GM23338 (cell line): Measurements from ENCODE around the gene MEGF11. TPM values are rescaled to one million over a fixed set of nuclear protein-coding genes. Genes with fewer than 3 reads are reported as not detected.

Experiments used
- ATAC-seq: fragments of 200-7000 bp; cut with Tn5 transposase; 3 replicates; pipeline ENCODE4 v1.9.1; 2020
- DNase-seq: peaks from one replicate; pipeline ENCODE4 v3.0.0-alpha.2; 2015; ENCODE audit warnings: low spot score
- H2AFZ ChIP-seq: fragments of 200-600 bp; sonication (generic); 2 replicates; pipeline ENCODE4 v1.8.0; 2016; ENCODE audit warnings: antibody characterized with exemption, mild to moderate bottlenecking, moderate library complexity
- H3F3A ChIP-seq: fragments of 200-600 bp; sonication (generic); replicated peaks from 2 replicates; pipeline ENCODE4 v1.8.0; 2017; ENCODE audit warnings: antibody characterized with exemption, mixed run types, low read depth
- H3K27ac ChIP-seq: fragments of 200-600 bp; sonication (generic); 2 replicates; pipeline ENCODE4 v1.6.1; 2016; ENCODE audit warnings: low read depth
- H3K27me3 ChIP-seq: fragments of 200-600 bp; sonication (generic); 2 replicates; pipeline ENCODE4 v1.8.0; 2016; ENCODE audit warnings: mild to moderate bottlenecking, mixed run types, moderate library complexity; ENCODE audit not compliant: insufficient read depth
- H3K36me3 ChIP-seq: fragments of 200-600 bp; sonication (generic); 2 replicates; pipeline ENCODE4 v1.8.0; 2016; ENCODE audit warnings: mild to moderate bottlenecking; ENCODE audit not compliant: insufficient read depth
- H3K4me1 ChIP-seq: fragments of 200-600 bp; sonication (generic); 2 replicates; pipeline ENCODE4 v1.8.0; 2016; ENCODE audit warnings: mild to moderate bottlenecking, moderate library complexity; ENCODE audit not compliant: insufficient read depth
- H3K4me2 ChIP-seq: fragments of 200-600 bp; sonication (generic); 2 replicates; pipeline ENCODE4 v1.7.1; 2017; ENCODE audit warnings: mixed run types
- H3K4me3 ChIP-seq: fragments of 200-600 bp; sonication (generic); 2 replicates; pipeline ENCODE4 v1.6.1; 2016; ENCODE audit warnings: mixed run types
- H3K79me2 ChIP-seq: fragments of 200-600 bp; sonication (generic); replicated peaks from 2 replicates; pipeline ENCODE4 v1.8.0; 2017; ENCODE audit warnings: mild to moderate bottlenecking; ENCODE audit not compliant: insufficient read depth
- H3K9me2 ChIP-seq: fragments of 200-600 bp; sonication (generic); 2 replicates; pipeline ENCODE4 v1.8.0; 2017; ENCODE audit not compliant: insufficient read depth
- H4K20me1 ChIP-seq: fragments of 200-600 bp; sonication (generic); replicated peaks from 2 replicates; pipeline ENCODE4 v1.8.0; 2017; ENCODE audit warnings: mild to moderate bottlenecking; ENCODE audit not compliant: insufficient read depth
- H3K27ac Mint-ChIP-seq: 2 replicates; pipeline ENCODE4 v1.8.0; 2020; ENCODE audit warnings: inconsistent platforms, mild to moderate bottlenecking, moderate library complexity, mixed read lengths
- H3K27me3 Mint-ChIP-seq: 3 replicates; pipeline ENCODE4 v1.8.0; 2022; ENCODE audit warnings: low read depth, mild to moderate bottlenecking, moderate library complexity, mixed read lengths, inconsistent platforms; ENCODE audit not compliant: insufficient read depth, poor library complexity
- H3K36me3 Mint-ChIP-seq: 3 replicates; pipeline ENCODE4 v1.8.0; 2021; ENCODE audit warnings: low read depth, mild to moderate bottlenecking, inconsistent platforms, moderate library complexity, mixed read lengths
- H3K4me1 Mint-ChIP-seq: 3 replicates; pipeline ENCODE4 v1.8.0; 2020; ENCODE audit warnings: mild to moderate bottlenecking, inconsistent platforms, mixed read lengths
- H3K4me3 Mint-ChIP-seq: 3 replicates; pipeline ENCODE4 v1.8.0; 2021; ENCODE audit warnings: moderate library complexity, mild to moderate bottlenecking, inconsistent platforms, mixed read lengths
- H3K9me3 Mint-ChIP-seq: 3 replicates; pipeline ENCODE4 v1.8.0; 2020; ENCODE audit warnings: moderate library complexity, mild to moderate bottlenecking, inconsistent platforms, mixed read lengths
- EZH2phosphoT487 ChIP-seq: fragments of 200-600 bp; sonication (generic); IDR thresholded peaks from one replicate; pipeline ENCODE4 v1.8.1; 2018; ENCODE audit warnings: antibody characterized with exemption; ENCODE audit not compliant: unreplicated experiment
- JUNB ChIP-seq: IDR thresholded peaks from one replicate; pipeline ENCODE4 v1.6.1; 2016; ENCODE audit warnings: antibody characterized with exemption; ENCODE audit not compliant: unreplicated experiment
- NANOG ChIP-seq: IDR thresholded peaks from 2 replicates; pipeline ENCODE4 v1.6.1; 2016; ENCODE audit warnings: antibody characterized with exemption, borderline replicate concordance
- POLR2AphosphoS5 ChIP-seq: IDR thresholded peaks from 2 replicates; pipeline ENCODE4 v1.6.1; 2016; ENCODE audit warnings: antibody characterized with exemption, low read depth
- REST ChIP-seq: IDR thresholded peaks from one replicate; pipeline ENCODE4 v1.6.1; 2018; ENCODE audit warnings: antibody characterized with exemption; ENCODE audit not compliant: unreplicated experiment
- ZNF331 ChIP-seq: fragments of 250-450 bp; sonication (Bioruptor Pico); IDR thresholded peaks from 2 replicates; pipeline ENCODE4 v1.5.0; 2020; ENCODE audit warnings: low read depth, mild to moderate bottlenecking, moderate library complexity
- ZNF462 ChIP-seq: fragments of 250-450 bp; sonication (Bioruptor Pico); IDR thresholded peaks from 2 replicates; pipeline ENCODE4 v1.5.0; 2020; ENCODE audit warnings: mild to moderate bottlenecking, moderate library complexity
- polyA plus RNA-seq: library from polyadenylated mRNA; unstranded; fragments of >200 nt; fragmentation: Nextera tagmentation; extraction: Ambion mirVana; gene quantifications from 2 replicates; pipeline ENCODE4 v1.2.1, GENCODE V29; 2016
- total RNA-seq: library from RNA; depleted of rRNA; stranded (reverse); fragments of >200 nt; shearing (Covaris generic); gene quantifications from 2 replicates; pipeline ENCODE4 v1.2.3, GENCODE V29; 2014

Gene MEGF11
- total and polyA plus RNA-seq, 2 experiments from 2014 or later = 1.3 to 1.9 TPM

- no peak for DNase-seq
- no peak overlapping the region for H3K4me2 ChIP-seq
- Mint-ChIP-seq H3K36me3 (peaks cover 14% of the 10 kb centered on the region; the same call in 2 of the 3 replicates), H3K4me1 (peaks cover 41% of the 10 kb centered on the region), H3K9me3 (no peaks in the 10 kb centered on the region), H3K27me3 (no peaks in the 10 kb centered on the region), H3K4me3 (no peak overlapping the region), H3K27ac (no peak overlapping the region)
- H3K27ac ChIP-seq = no peak overlapping the region
- peaks cover 11% of the 10 kb centered on the region for H3K36me3 ChIP-seq
- no peaks in the 10 kb centered on the region for H3K9me2 ChIP-seq
- H3K4me1 ChIP-seq = no peaks in the 10 kb centered on the region; the same call in 1 of the 2 replicates
- no peak overlapping the region for H3K4me3 ChIP-seq
- no peaks in the 10 kb centered on the region for H3K79me2 ChIP-seq
- no peak overlapping the region for H2AFZ ChIP-seq
- no peaks in the 10 kb centered on the region for H3F3A ChIP-seq
- no peak for TF ChIP-seq POLR2AphosphoS5
- no peak for TF ChIP-seq ZNF331 (CRISPR knock-in tag)
- TF ChIP-seq EZH2phosphoT487 = no peak
- TF ChIP-seq JUNB = no peak
- TF ChIP-seq REST = no peak
- no peak for TF ChIP-seq NANOG
- no peak for TF ChIP-seq ZNF462 (CRISPR knock-in tag)
- peaks cover 18% of the 10 kb centered on the region for H4K20me1 ChIP-seq
- ATAC-seq = no peak
- no peaks in the 10 kb centered on the region for H3K27me3 ChIP-seq
Observed at GRCh38 chr15:65904301-65904700, 349.2 kb downstream of the MEGF11 start.
